Umbilical cord (tissue), 2 donors: ENCODE results near the gene TCF4. TPM values are rescaled to one million over a fixed set of nuclear protein-coding genes. Genes with fewer than 3 reads are reported as not detected.

Experiments
- DNase-seq: peaks from one replicate; pipeline ENCODE4 v3.0.0-alpha.2; 2015; ENCODE audit warnings: low spot score
- total RNA-seq: library from RNA; depleted of rRNA; stranded (reverse); fragments of >200 nt; gene quantifications from one replicate; pipeline ENCODE4 v1.2.3, GENCODE V29; 2014; ENCODE audit warnings: low replicate concordance; ENCODE audit not compliant: insufficient read depth

TCF4 gene
- total RNA-seq, 1 donor from 2014 or later, result 136 TPM

GRCh38 chr18:55390898-55391297 is 197.1 kb downstream of the TCF4 start:
- no peak for DNase-seq

DNA sequence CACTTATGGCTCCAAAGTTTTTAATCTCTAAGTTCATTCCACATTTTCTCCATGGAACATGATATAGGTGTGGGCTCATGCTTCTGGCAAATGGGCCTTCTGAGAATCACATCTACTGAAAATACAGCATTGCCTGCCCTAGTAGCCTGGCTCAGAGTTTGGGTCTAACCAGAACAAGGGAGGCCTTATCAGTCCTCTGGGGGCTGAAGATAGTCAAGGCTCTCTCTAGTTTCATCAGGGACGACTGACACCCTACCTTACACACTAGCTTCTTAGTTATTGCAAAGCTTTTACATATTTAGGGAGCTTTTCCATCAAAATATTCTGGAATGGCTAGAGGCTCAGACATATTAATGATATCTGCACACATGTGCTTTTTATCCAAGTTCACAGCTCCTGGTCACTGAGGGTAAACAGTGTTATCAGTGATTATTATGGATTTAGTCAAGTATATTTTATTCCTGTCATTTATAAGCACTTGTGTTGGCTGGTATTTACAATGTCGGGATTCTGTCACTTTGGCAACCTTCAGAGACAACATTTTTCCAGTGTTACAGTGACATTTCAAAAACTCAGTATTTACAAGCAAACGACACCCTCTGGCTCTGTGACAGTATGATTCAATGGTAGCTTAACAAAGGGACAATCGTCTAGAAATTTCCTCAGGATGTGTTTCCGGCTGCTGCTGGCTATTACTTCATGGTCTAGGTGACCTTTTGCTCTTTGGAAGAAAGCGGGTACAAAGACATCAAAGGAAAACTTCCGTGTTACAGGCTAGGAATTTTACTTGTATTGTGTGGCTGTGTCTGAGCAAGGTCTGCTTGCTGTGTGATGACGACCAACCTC is 200.6 kb downstream of the TCF4 start:
- peak; percentile 35 for DNase-seq

DNA sequence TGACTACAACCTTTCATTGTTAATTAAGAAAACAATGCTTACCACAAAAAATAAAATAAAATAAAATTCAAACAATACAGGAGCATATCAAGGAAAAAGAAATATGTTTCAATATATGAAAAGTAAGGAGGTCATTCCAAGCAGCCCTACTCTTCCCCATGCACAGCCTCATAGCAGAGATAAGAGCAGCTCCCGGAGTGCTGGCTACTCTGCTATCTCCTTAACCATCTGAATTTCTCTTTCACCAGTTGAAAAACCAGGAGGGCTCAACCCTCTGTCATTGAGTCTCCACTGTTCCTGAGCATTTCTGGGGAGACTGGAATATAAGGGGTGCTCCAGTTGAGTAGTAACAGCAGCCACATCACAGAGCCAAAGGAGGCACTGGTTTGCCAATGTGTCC is 201.4 kb downstream of the TCF4 start:
- DNase-seq, result no peak

DNA sequence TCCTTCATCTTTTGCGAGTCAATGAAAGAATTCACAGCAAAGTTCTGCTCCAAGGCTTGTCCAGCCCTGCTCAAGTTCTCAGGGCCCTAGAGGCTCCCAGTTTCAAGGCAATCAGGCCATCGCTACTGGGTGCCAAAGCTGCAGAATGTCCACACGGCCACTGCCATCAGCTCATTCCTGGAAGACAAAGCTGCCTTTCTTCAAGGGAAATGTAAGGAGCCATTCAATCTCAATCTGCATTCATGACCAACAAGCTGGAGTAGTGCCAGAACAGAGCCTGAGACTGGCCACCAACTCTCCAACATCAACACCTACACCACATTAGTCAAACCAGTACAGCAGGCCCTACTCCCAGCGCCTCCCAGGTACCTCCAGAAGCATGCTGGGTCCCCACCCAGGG is 202.2 kb downstream of the TCF4 start:
- DNase-seq, result no peak

DNA sequence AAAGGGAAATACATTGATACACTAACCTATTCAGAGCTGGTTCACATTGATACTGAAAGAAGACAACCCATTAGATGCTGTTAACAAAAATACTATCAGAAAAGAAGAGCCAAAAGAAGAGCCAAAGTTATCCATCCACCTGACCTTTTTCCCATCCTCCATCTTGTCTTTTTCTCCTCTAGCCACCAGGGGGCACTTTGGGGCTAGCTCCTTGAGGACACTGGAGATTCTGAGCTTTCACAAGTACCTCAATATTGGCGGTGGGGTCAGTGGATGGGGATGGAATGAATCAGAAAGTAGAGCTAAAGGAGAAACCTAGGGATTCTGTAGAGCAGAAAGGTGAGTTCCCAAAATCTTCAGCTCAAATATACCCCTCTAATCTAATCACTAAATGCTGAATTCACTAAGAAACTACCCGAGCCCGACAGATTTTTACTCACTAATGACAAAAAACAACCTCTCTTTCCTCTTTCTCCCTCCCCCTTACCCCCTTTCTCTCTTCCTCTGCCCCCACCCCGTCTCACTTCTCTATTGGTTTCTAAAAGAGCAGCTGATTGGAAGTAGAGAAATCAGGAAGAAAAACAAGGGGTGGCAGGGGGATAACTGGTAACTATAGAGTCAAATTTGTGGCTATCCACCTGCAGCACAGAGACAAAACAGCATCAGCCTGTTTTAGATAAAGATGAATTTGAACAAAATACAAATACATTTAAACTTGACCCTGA is 203.3 kb downstream of the TCF4 start:
- DNase-seq, result no peak

- DNase-seq, result no peak
Observed at GRCh38 chr18:55384115-55384514, 203.9 kb downstream of the TCF4 start.

- no peak for DNase-seq
Observed at GRCh38 chr18:55382277-55382805, 205.7 kb downstream of the TCF4 start.

DNA sequence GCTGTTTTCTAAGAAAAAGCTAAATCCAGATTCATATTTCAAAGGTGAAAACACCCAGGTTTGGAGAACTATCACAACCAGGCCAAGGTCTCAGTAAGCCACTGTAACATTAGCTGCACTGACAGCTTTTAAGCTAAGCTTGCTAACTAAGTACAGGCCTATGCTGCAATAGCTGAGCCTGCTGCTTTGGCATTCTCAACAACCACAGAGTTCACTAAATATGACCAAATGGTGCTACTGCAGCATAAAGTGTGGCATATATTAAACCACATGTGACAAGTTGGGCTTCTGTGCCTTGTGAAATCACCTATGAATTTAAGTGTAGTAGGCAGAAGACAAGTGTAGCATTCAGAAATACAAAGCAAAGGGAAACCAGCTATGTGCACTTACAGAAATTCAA is 206.7 kb downstream of the TCF4 start:
- DNase-seq, result no peak

GRCh38 chr18:55380589-55380988 is 207.4 kb downstream of the TCF4 start:
- no peak for DNase-seq

DNA sequence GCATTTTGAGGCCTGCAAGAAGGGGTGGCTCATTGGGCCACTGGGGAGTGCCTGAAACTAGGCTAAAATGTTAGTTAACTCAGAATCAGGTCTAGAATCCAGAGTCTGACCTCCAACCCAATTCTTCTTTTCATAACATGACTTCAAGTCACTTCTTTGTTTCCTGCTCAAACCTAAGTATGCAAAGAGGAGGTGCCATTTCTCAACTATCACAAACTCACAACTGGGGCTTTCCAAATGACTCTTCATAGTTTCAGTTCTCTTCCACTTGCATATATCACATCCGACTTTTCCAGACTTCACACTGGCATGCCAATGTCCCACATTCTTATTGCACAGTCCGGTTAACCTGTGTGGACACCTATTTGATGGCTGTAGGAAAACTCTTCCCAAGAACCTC is 211.6 kb downstream of the TCF4 start:
- no peak for DNase-seq

DNA sequence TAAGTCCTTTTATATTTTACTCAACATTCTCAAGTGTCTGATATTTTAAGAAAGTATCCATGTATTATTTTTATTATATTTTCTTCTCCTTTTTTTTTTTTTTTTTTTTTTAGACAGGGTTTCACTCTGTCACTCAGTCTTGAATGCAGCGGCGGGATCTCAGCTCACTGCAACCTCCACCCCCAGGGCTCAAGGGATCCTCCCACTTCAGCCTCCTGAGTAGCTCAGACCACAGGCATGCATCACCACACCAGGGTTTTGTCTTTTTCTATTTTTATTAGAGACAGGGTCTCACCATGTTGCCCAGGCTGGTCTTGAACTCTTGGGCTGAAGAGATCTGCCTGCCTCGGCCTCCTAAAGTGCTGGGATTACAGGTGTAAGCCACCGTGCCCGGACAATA is 212.1 kb downstream of the TCF4 start:
- DNase-seq, result no peak

- DNase-seq, result no peak
Observed at GRCh38 chr18:55374741-55375140, 213.3 kb downstream of the TCF4 start.

GRCh38 chr18:55372209-55372608 is 215.8 kb downstream of the TCF4 start:
- DNase-seq, result no peak

GRCh38 chr18:55370936-55371335 is 217.1 kb downstream of the TCF4 start:
- no peak for DNase-seq

- DNase-seq, result no peak
Observed at GRCh38 chr18:55369346-55369745, 218.6 kb downstream of the TCF4 start.

DNA sequence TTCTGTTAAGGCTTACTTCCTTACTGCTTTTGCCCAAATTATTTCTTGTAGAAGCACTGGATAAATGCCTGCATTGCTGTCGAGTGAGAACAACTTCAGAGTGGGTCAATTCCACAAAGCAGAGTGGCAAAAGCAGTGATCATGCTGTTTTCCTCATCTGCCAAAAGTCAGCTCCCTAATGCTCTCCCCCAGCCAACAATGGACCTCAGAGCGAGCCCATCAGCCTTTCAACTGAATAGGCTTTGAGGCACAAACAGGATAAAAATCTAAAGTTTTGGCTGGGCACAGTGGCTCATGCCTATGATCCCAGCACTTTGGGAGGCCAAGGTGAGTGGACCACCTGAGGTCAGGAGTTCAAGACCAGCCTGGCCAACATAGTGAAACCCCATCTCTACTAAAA is 222.7 kb downstream of the TCF4 start:
- DNase-seq, result no peak

- no peak for DNase-seq
Observed at GRCh38 chr18:55362303-55362702, 225.7 kb downstream of the TCF4 start.

DNA sequence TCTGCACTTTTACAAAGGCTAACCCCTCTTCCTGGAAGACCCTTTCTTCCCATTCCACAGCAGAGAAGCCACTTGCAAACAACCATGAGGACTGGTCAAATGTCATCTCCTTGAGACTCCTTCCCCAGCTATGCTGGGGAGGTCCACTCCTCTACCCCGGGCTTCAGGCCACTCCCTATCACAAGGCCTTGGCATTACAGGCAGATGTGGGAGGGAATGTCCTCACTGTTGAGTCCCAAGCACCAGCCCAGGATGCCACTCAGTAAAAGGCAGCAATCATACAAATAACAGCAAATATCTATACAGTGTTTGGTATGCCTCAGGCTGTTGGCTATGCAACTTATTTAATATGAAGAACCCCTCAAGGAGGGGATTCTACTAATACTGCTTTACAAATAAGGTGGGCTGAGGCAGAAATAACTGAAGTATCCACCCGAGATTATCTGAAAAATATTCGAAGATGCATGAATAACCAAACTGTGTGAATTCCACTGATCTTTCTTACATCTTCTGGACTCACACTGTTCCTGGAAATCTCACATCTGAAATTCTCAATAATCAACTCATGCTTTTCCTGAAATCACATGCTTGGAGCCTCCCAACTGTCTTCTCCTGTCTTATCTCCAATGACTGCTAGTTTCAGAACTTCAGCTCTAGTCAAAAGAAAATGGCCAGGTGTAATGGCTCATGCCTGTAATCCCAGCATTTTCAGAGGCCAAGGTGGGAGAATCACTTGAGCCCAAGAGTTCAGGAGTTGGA is 226.3 kb downstream of the TCF4 start:
- DNase-seq, result no peak

DNA sequence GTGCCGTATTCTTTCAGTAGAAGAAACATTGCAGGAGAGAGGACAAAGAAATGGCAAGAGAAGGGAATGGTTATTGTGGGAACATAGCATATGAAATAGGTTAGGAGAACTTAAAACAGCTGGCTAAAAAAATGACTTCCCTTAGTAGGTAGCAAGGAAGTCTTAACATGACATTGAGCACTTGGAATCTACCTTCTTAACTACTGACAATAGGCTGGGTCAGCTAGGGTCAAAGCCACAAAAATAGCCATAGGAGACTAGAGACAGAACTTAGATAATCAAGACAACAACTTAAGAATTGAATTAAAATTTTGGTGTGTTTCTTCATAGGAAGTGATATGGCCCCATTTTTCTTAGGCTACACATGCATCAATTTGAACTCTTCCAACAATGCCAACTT is 227.9 kb downstream of the TCF4 start:
- no peak for DNase-seq

- no peak for DNase-seq
Observed at GRCh38 chr18:55356815-55357214, 231.2 kb downstream of the TCF4 start.

DNA sequence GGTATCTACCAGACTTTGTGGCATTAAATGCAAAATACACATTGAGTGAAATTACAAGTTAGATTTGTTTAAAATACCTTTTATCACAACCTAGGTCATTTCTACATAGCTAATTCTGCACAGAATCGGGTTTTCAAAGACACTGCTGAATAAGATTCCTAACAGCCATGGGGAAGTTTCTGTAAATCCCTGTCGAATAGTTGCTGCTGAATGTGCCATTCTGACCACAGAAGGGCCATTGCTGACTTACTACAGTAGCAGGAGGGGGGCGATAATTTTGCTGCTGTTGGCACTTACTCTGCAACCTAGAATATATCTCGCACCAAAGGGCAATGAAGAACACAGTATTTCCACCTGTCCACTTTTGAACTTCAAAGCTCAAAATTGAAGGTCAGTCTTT is 232.8 kb downstream of the TCF4 start:
- DNase-seq, result no peak

DNA sequence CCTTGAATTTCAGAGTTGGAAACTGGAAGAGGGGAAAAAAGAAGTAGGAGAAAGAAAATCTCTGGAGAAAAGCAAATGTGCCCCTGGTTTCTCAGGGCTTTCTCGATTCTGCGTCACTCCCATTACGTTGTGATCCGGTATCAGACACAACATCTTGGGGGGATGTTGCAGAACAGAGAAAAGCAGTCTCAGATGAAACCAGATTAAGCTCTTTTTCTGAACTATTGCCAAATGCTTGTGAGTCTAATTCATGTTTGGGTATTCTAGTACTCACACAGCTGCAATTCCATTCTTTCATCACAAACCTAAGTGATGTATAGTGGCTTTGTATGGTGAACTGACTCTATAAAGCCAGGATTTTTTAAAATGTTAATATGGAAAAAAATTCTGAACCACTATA is 233.2 kb downstream of the TCF4 start:
- peak; percentile 72 for DNase-seq
